Measurements from ENCODE around the gene GREB1.

DNA sequence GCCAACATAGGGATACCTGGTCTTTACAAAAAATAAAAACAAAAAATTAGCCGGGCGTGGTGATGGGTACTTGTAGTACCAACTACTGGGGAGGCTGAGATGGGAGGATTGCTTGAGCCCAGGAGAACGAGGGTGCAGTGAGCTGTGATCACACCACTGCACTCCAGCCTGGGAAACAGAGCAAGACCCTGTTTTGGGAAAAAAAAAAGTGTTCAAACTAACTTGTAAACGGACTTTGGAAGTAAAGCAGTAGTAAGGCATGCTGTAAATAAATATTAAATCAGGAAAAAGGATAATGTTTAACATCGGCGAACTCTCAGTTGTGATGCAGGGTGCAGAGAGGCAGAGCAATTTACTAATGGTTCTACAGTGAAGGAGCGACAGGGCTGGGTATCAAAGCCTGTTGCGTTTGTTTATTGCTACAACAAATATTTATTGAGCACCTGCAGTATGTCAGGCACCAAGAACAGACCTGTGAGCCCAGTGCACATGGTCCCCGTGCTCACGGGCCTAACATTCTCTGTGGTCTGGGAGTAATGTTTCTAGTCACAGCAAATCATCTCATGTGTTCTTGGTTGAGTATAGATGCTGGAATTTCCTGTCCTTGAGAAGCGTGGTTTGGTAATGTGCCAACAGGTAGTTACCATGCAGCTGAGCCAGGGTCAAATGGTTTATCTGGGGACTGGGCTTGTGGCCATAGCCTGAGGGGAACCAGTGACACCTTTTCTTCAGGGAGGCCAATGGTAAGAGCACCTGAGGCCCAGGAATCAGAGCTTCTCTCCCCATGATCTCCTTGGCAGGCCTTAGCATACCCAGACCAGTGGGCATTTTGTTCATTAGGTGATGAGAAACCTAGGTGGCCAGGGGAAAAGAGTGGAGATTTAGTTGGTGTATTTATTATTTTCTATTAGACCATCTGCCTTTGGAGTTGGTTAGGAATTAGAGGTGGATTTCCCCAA is 27.9 kb upstream of the GREB1 start:
- TF ChIP-seq POLR2A (IDR thresholded peaks at IDR 0.05) (no peak), CTCF (IDR thresholded peaks at IDR 0.05) (no peak)

Measured in tibial nerve (tissue), 3 donors.